ENCODE results near the gene GAPDHS. TPM values are rescaled to one million over a fixed set of nuclear protein-coding genes. Genes with fewer than 3 reads are reported as not detected.

Gene GAPDHS
- total and polyA plus RNA-seq, 12 donors = not detected

- no peak overlapping the region for H3K4me3 ChIP-seq
These were observed 14.0 kb upstream of the GAPDHS start for GRCh38 chr19:35519291-35519690.

DNA sequence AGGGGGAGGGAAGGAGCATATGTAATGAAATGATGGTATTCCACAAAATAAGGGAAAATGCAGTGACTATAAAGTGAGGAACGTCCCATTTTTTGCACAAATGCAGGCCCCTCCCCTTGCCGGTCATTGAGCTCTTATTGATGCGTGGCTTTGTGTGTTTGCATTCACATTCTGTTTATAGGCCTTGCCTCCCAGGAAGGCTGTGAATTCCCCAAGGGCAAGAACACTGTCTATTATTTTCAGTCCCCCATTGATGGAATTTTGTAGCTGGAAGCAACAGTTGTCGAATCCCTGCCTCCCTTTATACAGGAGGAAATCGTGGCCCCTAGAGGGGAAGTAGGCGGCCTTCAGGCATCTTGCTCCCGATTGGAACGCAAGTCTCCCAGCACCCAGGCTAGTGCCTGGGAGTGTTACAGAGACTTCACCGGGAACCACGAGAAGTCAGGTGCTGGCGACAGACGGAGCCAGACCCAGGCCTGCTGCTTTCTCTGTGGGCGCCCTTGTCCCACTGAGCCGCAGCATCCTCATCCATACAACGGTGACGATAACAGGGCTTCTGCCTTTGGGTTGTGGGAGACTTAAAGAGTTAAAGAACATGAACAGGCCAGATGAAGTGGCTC lies 12.0 kb upstream of the GAPDHS start:
- TF ChIP-seq CTCF (IDR thresholded peaks at IDR 0.05) (no peak), POLR2A (IDR thresholded peaks at IDR 0.05) (no peak)
- Histone ChIP-seq H3K27me3 (no peaks in the 10 kb centered on the region), H3K4me3 (no peak overlapping the region), H3K36me3 (replicated peaks in 1 of 2) (no peaks in the 10 kb centered on the region), H3K9me3 (replicated peaks in 1 of 3) (no peaks in the 10 kb centered on the region), H3K27ac (no peak overlapping the region), H3K4me1 (replicated peaks in 1 of 2) (no peaks in the 10 kb centered on the region)
- DNase-seq = no peak
- intact Hi-C loops (cut with DNase I) = no loop called here
- WGBS, 4 donors = 71 to 76% (median 74%) methylated on average over 12 to 16 of the region's 16 CpGs

More at GRCh38 chr19:35519291-35519690, 14.0 kb upstream of the GAPDHS start:
- no peak for DNase-seq
- intact Hi-C loops (cut with DNase I) = no loop called here
- Histone ChIP-seq H3K27me3 (no peaks in the 10 kb centered on the region), H3K36me3 (replicated peaks in 1 of 2) (no peaks in the 10 kb centered on the region), H3K4me1 (replicated peaks in 1 of 2) (no peaks in the 10 kb centered on the region), H3K27ac (no peak overlapping the region), H3K9me3 (replicated peaks in 1 of 3) (no peaks in the 10 kb centered on the region)
- WGBS, 4 donors = 21 to 55% (median 45%) methylated on average over 4 to 7 of the region's 7 CpGs
- TF ChIP-seq POLR2A (IDR thresholded peaks at IDR 0.05) (no peak), CTCF (IDR thresholded peaks at IDR 0.05) (no peak)

DNA sequence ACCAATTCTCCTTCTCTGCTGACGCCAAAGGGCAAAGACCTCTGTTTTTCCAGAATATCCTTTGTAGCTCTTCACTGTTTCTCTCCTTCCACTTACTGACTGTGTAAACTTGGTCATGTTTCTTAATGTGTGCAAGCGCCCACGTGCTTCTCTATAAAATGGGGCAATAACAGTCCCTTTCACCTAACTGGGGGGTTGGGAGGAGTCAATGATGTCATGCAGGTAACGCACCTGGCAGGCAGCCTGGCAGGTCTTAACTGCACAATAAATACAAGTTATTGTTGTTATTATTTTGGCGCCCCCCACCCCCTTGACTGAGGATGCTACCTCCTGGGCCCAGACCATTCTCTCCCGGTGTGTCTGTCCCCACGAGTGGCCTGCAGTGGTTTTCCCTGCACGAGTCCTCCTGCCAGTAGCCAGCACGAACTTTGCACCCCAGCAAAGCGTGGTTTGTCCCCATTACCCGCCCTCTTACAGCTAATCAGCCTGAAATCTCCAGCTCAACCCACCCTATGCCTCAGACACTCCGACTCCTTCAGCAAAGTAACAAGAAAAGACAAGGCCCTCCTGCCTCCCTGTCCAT lies 10.4 kb upstream of the GAPDHS start:
- Histone ChIP-seq H3K27ac (no peak overlapping the region), H3K4me3 (no peak overlapping the region), H3K4me1 (replicated peaks in 1 of 2) (no peaks in the 10 kb centered on the region), H3K9me3 (replicated peaks in 1 of 3) (no peaks in the 10 kb centered on the region), H3K36me3 (replicated peaks in 1 of 2) (no peaks in the 10 kb centered on the region), H3K27me3 (no peaks in the 10 kb centered on the region)
- TF ChIP-seq CTCF (IDR thresholded peaks at IDR 0.05) (no peak), POLR2A (IDR thresholded peaks at IDR 0.05) (no peak)
- 80 to 90% (median 82%) methylated on average over 10 to 12 of the region's 12 CpGs for WGBS, 4 donors
- no peak for DNase-seq
- intact Hi-C loops (cut with DNase I) = no loop called here

DNA sequence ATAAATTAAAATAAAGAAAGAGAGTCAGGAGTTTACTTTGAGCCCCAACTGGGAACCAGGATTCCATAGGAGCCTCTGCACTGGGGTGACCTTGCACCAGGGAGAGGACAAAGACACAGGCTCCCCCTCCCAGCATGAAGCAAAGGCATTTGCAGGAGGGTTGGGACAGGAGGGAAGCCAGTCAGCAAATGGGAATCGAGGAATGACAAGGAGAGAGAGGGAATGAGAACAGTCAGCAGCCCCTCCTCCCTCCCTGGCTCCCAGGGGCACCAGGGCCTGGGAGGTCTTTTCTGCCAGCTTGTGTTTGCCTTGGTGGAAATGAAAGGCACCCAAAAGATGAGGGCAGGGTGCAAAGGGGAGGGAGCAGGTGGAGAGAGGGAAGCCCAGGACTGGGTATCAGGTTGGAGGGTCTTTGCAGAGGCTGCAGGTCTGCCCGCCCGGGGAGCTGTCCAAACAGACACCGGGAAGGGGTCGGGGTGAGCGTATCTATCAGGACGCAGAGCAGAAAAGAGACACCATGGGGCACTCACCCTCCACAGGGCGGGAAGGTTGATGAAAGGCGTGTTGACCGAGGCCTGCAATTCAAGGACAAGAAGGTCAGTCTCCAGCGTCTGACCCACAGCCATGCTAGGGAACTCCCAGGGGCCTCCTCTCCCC lies 8.9 kb upstream of the GAPDHS start:
- Histone ChIP-seq H3K27ac (no peak overlapping the region), H3K4me1 (replicated peaks in 1 of 2) (no peaks in the 10 kb centered on the region), H3K27me3 (peaks cover 10% of the 10 kb centered on the region), H3K36me3 (replicated peaks in 1 of 2) (no peaks in the 10 kb centered on the region), H3K9me3 (replicated peaks in 1 of 3) (no peaks in the 10 kb centered on the region), H3K4me3 (no peak overlapping the region)
- WGBS, 4 donors = 39 to 51% (median 50%) methylated on average over 5 to 11 of the region's 11 CpGs
- intact Hi-C loops (cut with DNase I) = no loop called here
- DNase-seq = no peak
- no peak for TF ChIP-seq POLR2A (IDR thresholded peaks at IDR 0.05)
- no peak for TF ChIP-seq CTCF (IDR thresholded peaks at IDR 0.05)
